Measurements from ENCODE around the gene WSCD1.

The WSCD1 gene

DNA sequence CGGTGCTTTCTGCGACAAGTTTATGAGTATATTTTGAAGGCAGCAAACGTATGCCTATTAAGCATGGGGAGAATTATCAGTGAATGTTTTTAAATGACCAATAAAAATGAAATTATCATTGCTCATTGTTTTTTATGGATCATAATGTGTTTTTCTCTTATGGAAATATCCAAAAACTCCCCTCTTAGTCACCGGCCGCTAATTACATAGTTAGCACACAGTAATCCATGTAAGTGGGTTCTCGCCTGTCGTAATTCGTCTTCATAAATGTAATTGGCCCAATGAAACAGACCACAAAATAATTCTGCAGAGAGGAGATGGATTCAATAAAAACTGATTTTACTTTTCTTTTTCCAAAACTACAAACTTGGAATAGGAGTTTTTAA, 69.3 kb downstream of the WSCD1 start (continued):
- TF ChIP-seq, protein P1, sequence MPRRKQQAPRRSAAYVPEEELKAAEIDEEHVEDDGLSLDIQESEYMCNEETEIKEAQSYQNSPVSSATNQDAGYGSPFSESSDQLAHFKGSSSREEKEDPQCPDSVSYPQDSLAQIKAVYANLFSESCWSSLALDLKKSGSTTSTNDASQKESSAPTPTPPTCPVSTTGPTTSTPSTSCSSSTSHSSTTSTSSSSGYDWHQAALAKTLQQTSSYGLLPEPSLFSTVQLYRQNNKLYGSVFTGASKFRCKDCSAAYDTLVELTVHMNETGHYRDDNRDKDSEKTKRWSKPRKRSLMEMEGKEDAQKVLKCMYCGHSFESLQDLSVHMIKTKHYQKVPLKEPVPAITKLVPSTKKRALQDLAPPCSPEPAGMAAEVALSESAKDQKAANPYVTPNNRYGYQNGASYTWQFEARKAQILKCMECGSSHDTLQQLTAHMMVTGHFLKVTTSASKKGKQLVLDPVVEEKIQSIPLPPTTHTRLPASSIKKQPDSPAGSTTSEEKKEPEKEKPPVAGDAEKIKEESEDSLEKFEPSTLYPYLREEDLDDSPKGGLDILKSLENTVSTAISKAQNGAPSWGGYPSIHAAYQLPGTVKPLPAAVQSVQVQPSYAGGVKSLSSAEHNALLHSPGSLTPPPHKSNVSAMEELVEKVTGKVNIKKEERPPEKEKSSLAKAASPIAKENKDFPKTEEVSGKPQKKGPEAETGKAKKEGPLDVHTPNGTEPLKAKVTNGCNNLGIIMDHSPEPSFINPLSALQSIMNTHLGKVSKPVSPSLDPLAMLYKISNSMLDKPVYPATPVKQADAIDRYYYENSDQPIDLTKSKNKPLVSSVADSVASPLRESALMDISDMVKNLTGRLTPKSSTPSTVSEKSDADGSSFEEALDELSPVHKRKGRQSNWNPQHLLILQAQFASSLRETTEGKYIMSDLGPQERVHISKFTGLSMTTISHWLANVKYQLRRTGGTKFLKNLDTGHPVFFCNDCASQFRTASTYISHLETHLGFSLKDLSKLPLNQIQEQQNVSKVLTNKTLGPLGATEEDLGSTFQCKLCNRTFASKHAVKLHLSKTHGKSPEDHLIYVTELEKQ (tag by site-specific recombination; IDR thresholded peaks at IDR 0.05; ENCODE audit: borderline replicate concordance), result peak; percentile 64; the same call in 1 of the 2 replicates
- TF ChIP-seq ZBTB48 (tag by site-specific recombination; IDR thresholded peaks at IDR 0.05) (no peak), ZBTB20 (tag by site-specific recombination; IDR thresholded peaks at IDR 0.05) (no peak), FEZF1 (tag by site-specific recombination; IDR thresholded peaks at IDR 0.05) (peak; percentile 57), ZNF214 (tag by site-specific recombination; IDR thresholded peaks at IDR 0.05; ENCODE audit: borderline replicate concordance) (no peak), ZNF174 (tag by site-specific recombination; IDR thresholded peaks at IDR 0.05) (no peak), ZNF596 (tag by site-specific recombination; IDR thresholded peaks at IDR 0.05) (no peak), ZNF184 (tag by site-specific recombination; IDR thresholded peaks at IDR 0.05) (no peak), ZNF302 (tag by site-specific recombination; IDR thresholded peaks at IDR 0.05; ENCODE audit: low read depth) (no peak), ZNF366 (tag by site-specific recombination; conservative IDR thresholded peaks at IDR 0.05) (peak; percentile 73), ZNF677 (tag by site-specific recombination; IDR thresholded peaks at IDR 0.05) (no peak), ZNF558 (tag by site-specific recombination; IDR thresholded peaks at IDR 0.05) (no peak), ZNF391 (tag by site-specific recombination; IDR thresholded peaks at IDR 0.05; ENCODE audit: borderline replicate concordance, low read depth) (no peak), ZNF202 (tag by site-specific recombination; IDR thresholded peaks at IDR 0.05; ENCODE audit: borderline replicate concordance) (no peak), OSR2 (tag by site-specific recombination; IDR thresholded peaks at IDR 0.05) (peak; percentile 90)
- TF ChIP-seq, protein P2, sequence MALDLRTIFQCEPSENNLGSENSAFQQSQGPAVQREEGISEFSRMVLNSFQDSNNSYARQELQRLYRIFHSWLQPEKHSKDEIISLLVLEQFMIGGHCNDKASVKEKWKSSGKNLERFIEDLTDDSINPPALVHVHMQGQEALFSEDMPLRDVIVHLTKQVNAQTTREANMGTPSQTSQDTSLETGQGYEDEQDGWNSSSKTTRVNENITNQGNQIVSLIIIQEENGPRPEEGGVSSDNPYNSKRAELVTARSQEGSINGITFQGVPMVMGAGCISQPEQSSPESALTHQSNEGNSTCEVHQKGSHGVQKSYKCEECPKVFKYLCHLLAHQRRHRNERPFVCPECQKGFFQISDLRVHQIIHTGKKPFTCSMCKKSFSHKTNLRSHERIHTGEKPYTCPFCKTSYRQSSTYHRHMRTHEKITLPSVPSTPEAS (tag by site-specific recombination; IDR thresholded peaks at IDR 0.05), result 0 out of 2 replicates have a peak, but pooled peaks have one; percentile 12
- TF ChIP-seq, protein P3, sequence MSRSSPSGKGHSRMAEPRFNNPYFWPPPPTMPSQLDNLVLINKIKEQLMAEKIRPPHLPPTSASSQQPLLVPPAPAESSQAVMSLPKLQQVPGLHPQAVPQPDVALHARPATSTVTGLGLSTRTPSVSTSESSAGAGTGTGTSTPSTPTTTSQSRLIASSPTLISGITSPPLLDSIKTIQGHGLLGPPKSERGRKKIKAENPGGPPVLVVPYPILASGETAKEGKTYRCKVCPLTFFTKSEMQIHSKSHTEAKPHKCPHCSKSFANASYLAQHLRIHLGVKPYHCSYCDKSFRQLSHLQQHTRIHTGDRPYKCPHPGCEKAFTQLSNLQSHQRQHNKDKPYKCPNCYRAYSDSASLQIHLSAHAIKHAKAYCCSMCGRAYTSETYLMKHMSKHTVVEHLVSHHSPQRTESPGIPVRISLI (tag by site-specific recombination; IDR thresholded peaks at IDR 0.05), result no peak
- TF ChIP-seq, protein P4, sequence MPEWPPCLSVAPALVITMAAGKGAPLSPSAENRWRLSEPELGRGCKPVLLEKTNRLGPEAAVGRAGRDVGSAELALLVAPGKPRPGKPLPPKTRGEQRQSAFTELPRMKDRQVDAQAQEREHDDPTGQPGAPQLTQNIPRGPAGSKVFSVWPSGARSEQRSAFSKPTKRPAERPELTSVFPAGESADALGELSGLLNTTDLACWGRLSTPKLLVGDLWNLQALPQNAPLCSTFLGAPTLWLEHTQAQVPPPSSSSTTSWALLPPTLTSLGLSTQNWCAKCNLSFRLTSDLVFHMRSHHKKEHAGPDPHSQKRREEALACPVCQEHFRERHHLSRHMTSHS (tag by site-specific recombination; IDR thresholded peaks at IDR 0.05), result peak; percentile 57; the same call in 1 of the 2 replicates
- TF ChIP-seq, protein P5, sequence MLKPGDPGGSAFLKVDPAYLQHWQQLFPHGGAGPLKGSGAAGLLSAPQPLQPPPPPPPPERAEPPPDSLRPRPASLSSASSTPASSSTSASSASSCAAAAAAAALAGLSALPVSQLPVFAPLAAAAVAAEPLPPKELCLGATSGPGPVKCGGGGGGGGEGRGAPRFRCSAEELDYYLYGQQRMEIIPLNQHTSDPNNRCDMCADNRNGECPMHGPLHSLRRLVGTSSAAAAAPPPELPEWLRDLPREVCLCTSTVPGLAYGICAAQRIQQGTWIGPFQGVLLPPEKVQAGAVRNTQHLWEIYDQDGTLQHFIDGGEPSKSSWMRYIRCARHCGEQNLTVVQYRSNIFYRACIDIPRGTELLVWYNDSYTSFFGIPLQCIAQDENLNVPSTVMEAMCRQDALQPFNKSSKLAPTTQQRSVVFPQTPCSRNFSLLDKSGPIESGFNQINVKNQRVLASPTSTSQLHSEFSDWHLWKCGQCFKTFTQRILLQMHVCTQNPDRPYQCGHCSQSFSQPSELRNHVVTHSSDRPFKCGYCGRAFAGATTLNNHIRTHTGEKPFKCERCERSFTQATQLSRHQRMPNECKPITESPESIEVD (tag by site-specific recombination; IDR thresholded peaks at IDR 0.05), result peak; percentile 97
- TF ChIP-seq, protein P6, sequence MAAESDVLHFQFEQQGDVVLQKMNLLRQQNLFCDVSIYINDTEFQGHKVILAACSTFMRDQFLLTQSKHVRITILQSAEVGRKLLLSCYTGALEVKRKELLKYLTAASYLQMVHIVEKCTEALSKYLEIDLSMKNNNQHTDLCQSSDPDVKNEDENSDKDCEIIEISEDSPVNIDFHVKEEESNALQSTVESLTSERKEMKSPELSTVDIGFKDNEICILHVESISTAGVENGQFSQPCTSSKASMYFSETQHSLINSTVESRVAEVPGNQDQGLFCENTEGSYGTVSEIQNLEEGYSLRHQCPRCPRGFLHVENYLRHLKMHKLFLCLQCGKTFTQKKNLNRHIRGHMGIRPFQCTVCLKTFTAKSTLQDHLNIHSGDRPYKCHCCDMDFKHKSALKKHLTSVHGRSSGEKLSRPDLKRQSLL (tag by site-specific recombination; IDR thresholded peaks at IDR 0.05), result no peak
- TF ChIP-seq, protein P7, sequence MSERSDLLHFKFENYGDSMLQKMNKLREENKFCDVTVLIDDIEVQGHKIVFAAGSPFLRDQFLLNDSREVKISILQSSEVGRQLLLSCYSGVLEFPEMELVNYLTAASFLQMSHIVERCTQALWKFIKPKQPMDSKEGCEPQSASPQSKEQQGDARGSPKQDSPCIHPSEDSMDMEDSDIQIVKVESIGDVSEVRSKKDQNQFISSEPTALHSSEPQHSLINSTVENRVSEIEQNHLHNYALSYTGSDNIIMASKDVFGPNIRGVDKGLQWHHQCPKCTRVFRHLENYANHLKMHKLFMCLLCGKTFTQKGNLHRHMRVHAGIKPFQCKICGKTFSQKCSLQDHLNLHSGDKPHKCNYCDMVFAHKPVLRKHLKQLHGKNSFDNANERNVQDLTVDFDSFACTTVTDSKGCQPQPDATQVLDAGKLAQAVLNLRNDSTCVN (tag by site-specific recombination; optimal IDR thresholded peaks at IDR 0.05), result no peak
- TF ChIP-seq, protein P8, sequence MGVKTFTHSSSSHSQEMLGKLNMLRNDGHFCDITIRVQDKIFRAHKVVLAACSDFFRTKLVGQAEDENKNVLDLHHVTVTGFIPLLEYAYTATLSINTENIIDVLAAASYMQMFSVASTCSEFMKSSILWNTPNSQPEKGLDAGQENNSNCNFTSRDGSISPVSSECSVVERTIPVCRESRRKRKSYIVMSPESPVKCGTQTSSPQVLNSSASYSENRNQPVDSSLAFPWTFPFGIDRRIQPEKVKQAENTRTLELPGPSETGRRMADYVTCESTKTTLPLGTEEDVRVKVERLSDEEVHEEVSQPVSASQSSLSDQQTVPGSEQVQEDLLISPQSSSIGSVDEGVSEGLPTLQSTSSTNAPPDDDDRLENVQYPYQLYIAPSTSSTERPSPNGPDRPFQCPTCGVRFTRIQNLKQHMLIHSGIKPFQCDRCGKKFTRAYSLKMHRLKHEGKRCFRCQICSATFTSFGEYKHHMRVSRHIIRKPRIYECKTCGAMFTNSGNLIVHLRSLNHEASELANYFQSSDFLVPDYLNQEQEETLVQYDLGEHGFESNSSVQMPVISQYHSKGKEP (tag by site-specific recombination; IDR thresholded peaks at IDR 0.05), result no peak
- TF ChIP-seq, protein P9, sequence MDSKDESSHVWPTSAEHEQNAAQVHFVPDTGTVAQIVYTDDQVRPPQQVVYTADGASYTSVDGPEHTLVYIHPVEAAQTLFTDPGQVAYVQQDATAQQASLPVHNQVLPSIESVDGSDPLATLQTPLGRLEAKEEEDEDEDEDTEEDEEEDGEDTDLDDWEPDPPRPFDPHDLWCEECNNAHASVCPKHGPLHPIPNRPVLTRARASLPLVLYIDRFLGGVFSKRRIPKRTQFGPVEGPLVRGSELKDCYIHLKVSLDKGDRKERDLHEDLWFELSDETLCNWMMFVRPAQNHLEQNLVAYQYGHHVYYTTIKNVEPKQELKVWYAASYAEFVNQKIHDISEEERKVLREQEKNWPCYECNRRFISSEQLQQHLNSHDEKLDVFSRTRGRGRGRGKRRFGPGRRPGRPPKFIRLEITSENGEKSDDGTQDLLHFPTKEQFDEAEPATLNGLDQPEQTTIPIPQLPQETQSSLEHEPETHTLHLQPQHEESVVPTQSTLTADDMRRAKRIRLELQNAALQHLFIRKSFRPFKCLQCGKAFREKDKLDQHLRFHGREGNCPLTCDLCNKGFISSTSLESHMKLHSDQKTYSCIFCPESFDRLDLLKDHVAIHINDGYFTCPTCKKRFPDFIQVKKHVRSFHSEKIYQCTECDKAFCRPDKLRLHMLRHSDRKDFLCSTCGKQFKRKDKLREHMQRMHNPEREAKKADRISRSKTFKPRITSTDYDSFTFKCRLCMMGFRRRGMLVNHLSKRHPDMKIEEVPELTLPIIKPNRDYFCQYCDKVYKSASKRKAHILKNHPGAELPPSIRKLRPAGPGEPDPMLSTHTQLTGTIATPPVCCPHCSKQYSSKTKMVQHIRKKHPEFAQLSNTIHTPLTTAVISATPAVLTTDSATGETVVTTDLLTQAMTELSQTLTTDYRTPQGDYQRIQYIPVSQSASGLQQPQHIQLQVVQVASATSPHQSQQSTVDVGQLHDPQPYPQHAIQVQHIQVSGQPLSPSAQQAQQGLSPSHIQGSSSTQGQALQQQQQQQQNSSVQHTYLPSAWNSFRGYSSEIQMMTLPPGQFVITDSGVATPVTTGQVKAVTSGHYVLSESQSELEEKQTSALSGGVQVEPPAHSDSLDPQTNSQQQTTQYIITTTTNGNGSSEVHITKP (tag by site-specific recombination; IDR thresholded peaks at IDR 0.05), result no peak

All from HEK293 (cell line).